ENCODE data around the gene GHDC. TPM values are rescaled to one million over a fixed set of nuclear protein-coding genes. Genes with fewer than 3 reads are reported as not detected.
A peak's percentile ranks its signal among the peaks of the same experiment; 100 is the strongest.

The GHDC gene
- polyA plus RNA-seq, 1 donor from 2014 or later, result 3.2 TPM

GRCh38 chr17:42179911-42180410, 14.3 kb downstream of the GHDC start:
- Histone ChIP-seq H3K4me3 (ENCODE audit: low read length) (peak overlapping the region; percentile 75), H4K20me1 (ENCODE audit: insufficient read depth) (no peaks in the 10 kb centered on the region), H3K9me2 (ENCODE audit: insufficient read depth, low read length) (no peaks in the 10 kb centered on the region), H3K4me2 (ENCODE audit: low read length) (no peak overlapping the region), H3K27ac (ENCODE audit: low read length) (no peak overlapping the region), H3K79me2 (replicated peaks; ENCODE audit: insufficient read depth, low read length) (no peaks in the 10 kb centered on the region), H3K9ac (ENCODE audit: low read length) (peak overlapping the region; percentile 54), H3K27me3 (ENCODE audit: insufficient read depth, low read depth, low read length) (peaks cover 57% of the 10 kb centered on the region), H3K9me3 (ENCODE audit: low read length) (no peaks in the 10 kb centered on the region), H2AFZ (ENCODE audit: low read depth, low read length) (no peak overlapping the region), H3K36me3 (ENCODE audit: insufficient read depth, low read length) (no peaks in the 10 kb centered on the region), H3F3A (ENCODE audit: insufficient read depth, low read length, poor library complexity, severe bottlenecking) (no peaks in the 10 kb centered on the region)
- no peak for TF ChIP-seq CTCF (IDR thresholded peaks at IDR 0.05; ENCODE audit: poor library complexity, severe bottlenecking)
- TF ChIP-seq REST (IDR thresholded peaks at IDR 0.05; ENCODE audit: borderline replicate concordance), result peak; percentile 64
- peak; percentile 38 for TF ChIP-seq MXI1 (conservative IDR thresholded peaks at IDR 0.05; ENCODE audit: poor library complexity, severe bottlenecking)

GRCh38 chr17:42179335-42179734, 15.0 kb downstream of the GHDC start:
- H3K4me3 ChIP-seq (ENCODE audit: low read length), result peak overlapping the region; percentile 75
- no peak overlapping the region for H3K4me2 ChIP-seq (ENCODE audit: low read length)
- no peak overlapping the region for H3K9ac ChIP-seq (ENCODE audit: low read length)
- H3K9me3 ChIP-seq (ENCODE audit: low read length), result no peaks in the 10 kb centered on the region
- H3K36me3 ChIP-seq (ENCODE audit: insufficient read depth, low read length), result no peaks in the 10 kb centered on the region
- peaks cover 57% of the 10 kb centered on the region for H3K27me3 ChIP-seq (ENCODE audit: insufficient read depth, low read depth, low read length)
- H4K20me1 ChIP-seq (ENCODE audit: insufficient read depth), result no peaks in the 10 kb centered on the region
- TF ChIP-seq EP300 (conservative IDR thresholded peaks at IDR 0.05; ENCODE audit: poor library complexity, severe bottlenecking) (no peak), SMC3 (conservative IDR thresholded peaks at IDR 0.05; ENCODE audit: poor library complexity) (no peak), RAD21 (conservative IDR thresholded peaks at IDR 0.05) (no peak), EZH2 (IDR thresholded peaks at IDR 0.05; ENCODE audit: borderline replicate concordance, insufficient read depth, low read length, poor library complexity, severe bottlenecking) (no peak), POLR2AphosphoS5 (IDR thresholded peaks at IDR 0.05) (no peak), TAF1 (IDR thresholded peaks at IDR 0.05; ENCODE audit: low read depth) (no peak), CTCF (IDR thresholded peaks at IDR 0.05; ENCODE audit: poor library complexity, severe bottlenecking) (no peak), MXI1 (conservative IDR thresholded peaks at IDR 0.05; ENCODE audit: poor library complexity, severe bottlenecking) (no peak), REST (IDR thresholded peaks at IDR 0.05; ENCODE audit: borderline replicate concordance) (no peak)
- no peaks in the 10 kb centered on the region for H3K79me2 ChIP-seq (replicated peaks; ENCODE audit: insufficient read depth, low read length)
- no peak overlapping the region for H2AFZ ChIP-seq (ENCODE audit: low read depth, low read length)
- H3F3A ChIP-seq (ENCODE audit: insufficient read depth, low read length, poor library complexity, severe bottlenecking), result no peaks in the 10 kb centered on the region
- no peak overlapping the region for H3K27ac ChIP-seq (ENCODE audit: low read length)
- no peaks in the 10 kb centered on the region for H3K9me2 ChIP-seq (ENCODE audit: insufficient read depth, low read length)

All from neural cell (in vitro differentiated cells).